ENCODE measurements around the gene ZFP2.
"Not testable (repeated sequence)": the region's sequence is repeated elsewhere in the genome, so short reads cannot be mapped to it uniquely, and the experiment has no call there.

ZFP2 gene

GRCh38 chr5:178895615-178896571, at the start of gene ZFP2:
ZFP2 (plus strand) TSS chr5:178895913; CDS start chr5:178931314, 35,401 bp downstream.
- H3K9me3 Mint-ChIP-seq: peaks cover 3 to 6% of the 10 kb centered on the region in 2 donors
- peak within 1 kb of the TSS; percentile 53 for H3K27ac Mint-ChIP-seq
- ATAC-seq (replicated peaks) (peak; percentile 96 to 97), DNase-seq (peak; percentile 40)
- peak within 1 kb of the TSS; percentile 83 to 89 for H3K4me3 Mint-ChIP-seq
- peaks cover 12 to 31% of the 10 kb centered on the region in 2 donors for H3K36me3 Mint-ChIP-seq
- no peaks in the 10 kb centered on the region for H3K27me3 Mint-ChIP-seq
- peaks cover 4 to 13% of the 10 kb centered on the region in 2 donors for H3K4me1 Mint-ChIP-seq

GRCh38 chr5:178849316-178849715, 46.4 kb upstream of the ZFP2 start:
- H3K36me3 Mint-ChIP-seq: no peaks in the 10 kb centered on the region
- peaks cover 20 to 26% of the 10 kb centered on the region in 2 donors for H3K27me3 Mint-ChIP-seq
- peaks cover 0 to 2% of the 10 kb centered on the region in 2 donors for H3K9me3 Mint-ChIP-seq
- H3K4me3 Mint-ChIP-seq: no peak overlapping the region
- H3K4me1 Mint-ChIP-seq: no peaks in the 10 kb centered on the region
- H3K27ac Mint-ChIP-seq: no peak overlapping the region
- DNase-seq (no peak), ATAC-seq (replicated peaks) (no peak)

GRCh38 chr5:178851951-178852350, 43.8 kb upstream of the ZFP2 start:
- Mint-ChIP-seq H3K9me3 (peaks cover 0 to 2% of the 10 kb centered on the region in 2 donors), H3K27ac (no peak overlapping the region), H3K27me3 (peaks cover 27 to 35% of the 10 kb centered on the region in 2 donors), H3K4me3 (no peak overlapping the region), H3K36me3 (no peaks in the 10 kb centered on the region), H3K4me1 (no peaks in the 10 kb centered on the region)
- DNase-seq: no peak
- ATAC-seq (replicated peaks): no peak

DNA sequence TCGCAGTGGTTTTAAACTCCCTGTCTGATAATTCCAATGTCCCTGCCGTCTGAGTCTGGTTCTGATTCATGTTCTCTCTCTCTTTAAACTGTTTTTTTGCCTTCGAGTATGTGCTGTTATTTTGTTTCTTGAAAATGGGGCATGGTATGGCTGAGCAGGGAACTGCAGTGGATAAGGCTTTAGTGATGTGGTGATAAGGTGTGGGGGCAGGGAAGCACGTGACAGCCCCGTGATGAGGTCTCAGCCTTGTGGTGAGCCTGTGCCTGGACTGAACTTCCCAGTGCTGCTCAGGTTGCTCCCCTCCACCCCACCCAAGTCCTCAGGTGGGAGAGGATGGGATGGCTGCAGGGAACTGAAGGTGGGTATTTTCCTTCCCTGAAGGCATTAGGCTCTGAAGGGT, 41.4 kb upstream of the ZFP2 start:
- H3K4me1 Mint-ChIP-seq: peaks cover 0 to 3% of the 10 kb centered on the region in 2 donors
- H3K4me3 Mint-ChIP-seq: no peak overlapping the region
- DNase-seq (no peak), ATAC-seq (replicated peaks) (no peak)
- peaks cover 0 to 2% of the 10 kb centered on the region in 2 donors for H3K9me3 Mint-ChIP-seq
- H3K27me3 Mint-ChIP-seq: peaks cover 22 to 35% of the 10 kb centered on the region in 2 donors
- no peak overlapping the region for H3K27ac Mint-ChIP-seq
- H3K36me3 Mint-ChIP-seq: no peaks in the 10 kb centered on the region

DNA sequence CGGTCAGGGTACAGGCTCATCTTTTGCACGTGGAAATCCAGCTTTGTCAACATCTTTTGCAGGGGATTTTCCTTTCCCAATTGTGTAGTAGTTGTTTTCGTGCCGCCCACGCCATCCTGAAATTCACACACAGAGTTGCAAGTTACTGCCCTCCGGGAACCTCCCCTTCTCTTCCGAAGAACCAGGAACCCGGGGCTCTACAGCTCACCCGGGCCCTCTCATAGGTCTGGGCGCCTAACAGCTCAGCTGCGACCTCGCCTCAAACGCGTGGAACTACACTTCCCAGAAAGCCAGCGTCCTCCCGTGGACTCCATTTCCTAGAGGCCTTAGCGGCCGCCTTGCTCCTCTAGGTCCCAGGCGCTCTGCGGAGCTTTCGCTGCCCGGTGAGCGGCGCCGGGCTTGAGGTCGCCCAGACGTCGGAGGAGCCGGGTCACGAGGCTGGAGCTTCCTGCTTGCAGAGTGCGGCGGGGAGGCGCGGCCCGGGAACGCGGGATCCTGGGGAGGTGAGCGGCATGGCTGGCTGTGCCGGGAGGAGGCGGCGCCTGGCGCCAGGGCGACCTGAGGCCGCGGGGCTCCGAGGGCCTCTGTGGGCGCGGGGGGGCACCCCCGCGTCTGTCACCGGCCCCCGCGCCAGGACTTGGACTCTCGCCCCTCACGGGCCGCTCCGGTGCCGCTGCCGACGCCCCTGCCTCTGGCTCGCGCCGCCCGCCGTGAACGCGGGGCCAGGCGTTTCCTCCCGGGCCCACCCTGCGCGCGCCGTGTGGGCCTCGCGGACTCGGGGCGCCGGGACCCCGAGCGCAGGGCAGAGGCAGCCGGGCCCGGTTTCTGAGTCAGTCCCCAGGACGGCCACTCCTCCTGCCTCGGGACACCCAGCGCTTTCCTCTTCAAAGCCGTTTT, 35.8 kb upstream of the ZFP2 start, which contains the start of gene ZNF354B:
ZNF354B (plus strand) TSS at position 329 of the 897 bp plus-strand sequence. CDS start 1,095 bp downstream, outside the sequence.
- DNase-seq (peak; percentile 85), ATAC-seq (replicated peaks) (peak; percentile 98 to 99)
- Mint-ChIP-seq H3K4me3 (peak within 1 kb of the TSS; percentile 95), H3K9me3 (peaks cover 0 to 1% of the 10 kb centered on the region in 2 donors), H3K4me1 (peaks cover 14 to 25% of the 10 kb centered on the region in 2 donors), H3K36me3 (peaks cover 10 to 17% of the 10 kb centered on the region in 2 donors), H3K27ac (peak within 1 kb of the TSS; percentile 95), H3K27me3 (peaks cover 0 to 9% of the 10 kb centered on the region in 2 donors)

DNA sequence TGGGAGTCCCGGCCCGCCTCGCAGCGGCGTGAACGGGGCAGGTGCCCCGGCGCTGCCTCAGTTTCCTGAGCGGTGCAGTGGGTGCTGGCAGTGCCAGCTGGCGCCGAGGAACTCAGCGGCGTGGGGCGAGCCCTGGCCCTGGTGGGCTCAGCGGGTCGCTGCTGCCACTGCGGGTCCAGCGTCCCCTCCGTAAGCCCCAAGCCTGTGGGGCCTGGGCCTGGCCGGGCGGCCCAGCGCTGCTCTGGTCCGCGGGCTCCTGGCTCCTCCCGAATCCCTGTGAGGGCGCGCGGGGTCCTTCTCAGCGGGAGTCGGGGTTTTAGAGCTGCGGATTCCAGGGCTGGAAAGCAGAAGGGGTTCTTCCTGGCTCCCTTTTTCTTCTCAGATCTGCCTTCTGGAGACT, 35.1 kb upstream of the ZFP2 start:
- ATAC-seq (replicated peaks); H3K27ac Mint-ChIP-seq; H3K9me3 Mint-ChIP-seq; H3K27me3 Mint-ChIP-seq; DNase-seq: not testable (repeated sequence)
- Mint-ChIP-seq H3K4me1 (peaks cover 14 to 25% of the 10 kb centered on the region in 2 donors), H3K36me3 (peaks cover 12 to 22% of the 10 kb centered on the region in 2 donors), H3K4me3 (peak overlapping the region; percentile 85 to 95)

GRCh38 chr5:178861627-178862026, 34.1 kb upstream of the ZFP2 start:
- ATAC-seq (replicated peaks) (no peak), DNase-seq (no peak)
- Mint-ChIP-seq H3K36me3 (peaks cover 19 to 30% of the 10 kb centered on the region in 2 donors), H3K4me3 (peak overlapping the region; percentile 57 to 67), H3K27me3 (no peaks in the 10 kb centered on the region), H3K4me1 (peaks cover 16 to 27% of the 10 kb centered on the region in 2 donors), H3K27ac (peak overlapping the region; percentile 1), H3K9me3 (peaks cover 0 to 1% of the 10 kb centered on the region in 2 donors)

DNA sequence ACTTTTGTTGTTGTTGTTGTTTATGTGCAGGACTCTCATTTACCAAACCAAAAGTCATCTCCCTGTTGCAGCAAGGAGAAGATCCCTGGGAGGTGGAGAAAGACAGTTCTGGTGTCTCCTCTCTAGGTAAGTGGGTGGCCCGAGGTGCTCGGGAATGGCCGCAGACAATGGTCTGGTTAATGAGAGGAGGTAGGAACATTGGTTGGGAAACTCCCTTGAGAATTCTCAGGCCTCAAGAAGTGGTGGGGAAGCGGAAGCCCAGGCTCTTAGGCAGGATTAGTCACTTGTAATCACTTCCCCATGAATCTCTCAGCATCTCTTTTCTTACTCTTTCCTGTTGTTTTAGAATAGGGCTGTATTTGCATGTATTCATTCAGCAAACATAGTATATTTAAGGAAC, 28.8 kb upstream of the ZFP2 start:
- DNase-seq (no peak), ATAC-seq (replicated peaks) (no peak)
- peaks cover 58 to 73% of the 10 kb centered on the region in 2 donors for H3K36me3 Mint-ChIP-seq
- no peaks in the 10 kb centered on the region for H3K27me3 Mint-ChIP-seq
- peaks cover 5 to 9% of the 10 kb centered on the region in 2 donors for H3K9me3 Mint-ChIP-seq
- H3K4me3 Mint-ChIP-seq: no peak overlapping the region
- H3K4me1 Mint-ChIP-seq: peaks cover 15 to 23% of the 10 kb centered on the region in 2 donors
- H3K27ac Mint-ChIP-seq: no peak overlapping the region

- ATAC-seq (replicated peaks) (no peak), DNase-seq (no peak)
- peaks cover 24 to 28% of the 10 kb centered on the region in 2 donors for H3K9me3 Mint-ChIP-seq
- no peak overlapping the region for H3K4me3 Mint-ChIP-seq
- peaks cover 81 to 91% of the 10 kb centered on the region in 2 donors for H3K36me3 Mint-ChIP-seq
- no peak overlapping the region for H3K27ac Mint-ChIP-seq
- peaks cover 12 to 25% of the 10 kb centered on the region in 2 donors for H3K4me1 Mint-ChIP-seq
- no peaks in the 10 kb centered on the region for H3K27me3 Mint-ChIP-seq
These were observed 26.1 kb upstream of the ZFP2 start for GRCh38 chr5:178869577-178869976.

DNA sequence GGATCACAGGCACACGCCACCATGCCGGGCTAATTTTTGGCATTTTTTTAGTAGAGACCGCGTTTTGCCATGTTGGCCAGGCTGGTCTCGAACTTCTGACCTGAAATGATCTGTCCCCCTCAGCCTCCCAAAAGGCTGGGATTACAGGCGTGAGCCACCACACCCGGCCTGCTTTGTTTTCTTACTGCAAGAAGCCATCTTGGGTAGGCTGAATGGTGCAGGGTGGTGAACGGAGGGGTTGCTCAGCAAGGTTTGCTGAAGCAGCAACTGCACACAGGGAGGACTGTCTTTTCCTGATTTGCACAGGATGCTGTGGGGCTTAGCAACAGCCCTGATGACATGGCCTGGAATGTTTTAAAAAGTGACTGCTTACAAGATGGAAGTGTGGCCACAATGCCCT, 25.3 kb upstream of the ZFP2 start:
- DNase-seq (no peak), ATAC-seq (replicated peaks) (no peak)
- Mint-ChIP-seq H3K36me3 (peaks cover 87 to 91% of the 10 kb centered on the region in 2 donors), H3K27me3 (no peaks in the 10 kb centered on the region), H3K4me1 (peaks cover 12 to 25% of the 10 kb centered on the region in 2 donors), H3K4me3 (no peak overlapping the region), H3K27ac (no peak overlapping the region), H3K9me3 (peaks cover 30 to 36% of the 10 kb centered on the region in 2 donors)

DNA sequence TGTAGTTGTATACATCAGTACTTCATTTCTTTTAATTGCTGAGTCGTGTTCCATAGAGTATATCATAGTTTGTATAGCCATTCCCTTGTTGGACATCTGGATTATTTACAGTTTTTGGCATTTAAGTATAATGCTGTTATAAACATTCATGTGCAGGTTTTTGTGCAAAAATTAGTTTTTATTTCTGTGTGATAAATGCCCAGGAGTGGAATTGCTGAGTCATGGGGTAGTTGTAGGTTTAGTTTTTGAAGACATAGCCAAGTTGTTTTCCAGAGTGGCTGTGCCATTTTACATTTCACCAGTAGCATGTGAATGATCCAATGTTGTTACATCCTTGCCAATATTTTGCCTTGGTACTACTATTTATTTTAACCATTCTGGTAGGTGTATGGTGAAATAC, 23.4 kb upstream of the ZFP2 start:
- Mint-ChIP-seq H3K4me1 (peaks cover 5 to 16% of the 10 kb centered on the region in 2 donors), H3K36me3 (peaks cover 89 to 95% of the 10 kb centered on the region in 2 donors), H3K27ac (no peak overlapping the region), H3K9me3 (peaks cover 41 to 49% of the 10 kb centered on the region in 2 donors), H3K27me3 (no peaks in the 10 kb centered on the region), H3K4me3 (no peak overlapping the region)
- no peak for ATAC-seq (replicated peaks)
- no peak for DNase-seq

GRCh38 chr5:178883115-178883694, 12.5 kb upstream of the ZFP2 start:
- ATAC-seq (replicated peaks); H3K27me3 Mint-ChIP-seq; DNase-seq; H3K4me3 Mint-ChIP-seq; H3K4me1 Mint-ChIP-seq; H3K27ac Mint-ChIP-seq: not testable (repeated sequence)
- peaks cover 76 to 89% of the 10 kb centered on the region in 2 donors for H3K36me3 Mint-ChIP-seq
- H3K9me3 Mint-ChIP-seq: peaks cover 33 to 37% of the 10 kb centered on the region in 2 donors

- no peaks in the 10 kb centered on the region for H3K4me1 Mint-ChIP-seq
- no peak overlapping the region for H3K27ac Mint-ChIP-seq
- H3K9me3 Mint-ChIP-seq: peaks cover 31 to 40% of the 10 kb centered on the region in 2 donors
- no peak for ATAC-seq (replicated peaks)
- DNase-seq: no peak
- no peak overlapping the region for H3K4me3 Mint-ChIP-seq
- H3K27me3 Mint-ChIP-seq: no peaks in the 10 kb centered on the region
- H3K36me3 Mint-ChIP-seq: peaks cover 77 to 88% of the 10 kb centered on the region in 2 donors
These were observed 11.8 kb upstream of the ZFP2 start for GRCh38 chr5:178883815-178884430.

All from stimulated activated naive B cell treated with anti-CD40 and anti-IgM and Interleukin-4, amounts not matched to agents 10 μg/mL and 1 μg/mL and 100 μg/mL, for 72 hours (primary cell).